Large intestine (tissue), 3 donors: ENCODE data around the gene PTCRA. TPM values are rescaled to one million over a fixed set of nuclear protein-coding genes. Genes with fewer than 3 reads are reported as not detected.

ENCODE experiments used
- DNase-seq, 2 donors: peaks; one replicate each; pipeline versions ENCODE4 v3.0.0 to v3.0.0-alpha.2; 2013
- H3K27ac ChIP-seq: one replicate; pipeline ENCODE4 v1.5.1; 2013; ENCODE audit warnings: low read length
- H3K27me3 ChIP-seq: 2 replicates; pipeline ENCODE4 v1.6.1; 2013; ENCODE audit warnings: low read length; ENCODE audit not compliant: control insufficient read depth, insufficient read depth
- H3K36me3 ChIP-seq: 2 replicates; pipeline ENCODE4 v1.6.1; 2013; ENCODE audit warnings: low read length; ENCODE audit not compliant: control insufficient read depth, insufficient read depth
- H3K4me1 ChIP-seq: one replicate; pipeline ENCODE4 v1.6.1; 2013; ENCODE audit warnings: low read length; ENCODE audit not compliant: control insufficient read depth, insufficient read depth
- H3K4me3 ChIP-seq: one replicate; pipeline ENCODE4 v1.5.1; 2013; ENCODE audit warnings: low read length
- H3K9me3 ChIP-seq: one replicate; pipeline ENCODE4 v1.6.1; 2013; ENCODE audit warnings: mild to moderate bottlenecking, low read depth, low read length, moderate library complexity; ENCODE audit not compliant: control insufficient read depth
- WGBS: methylation state at CpG from one replicate; pipeline ENCODE4 v1.1.5; 2013; ENCODE audit warnings: low lambda C conversion rate; ENCODE audit not compliant: insufficient coverage; 5-methylcytosine and 5-hydroxymethylcytosine counted together
- polyA plus RNA-seq: library from polyadenylated mRNA; unstranded; fragments of 120-200 nt; gene quantifications from one replicate; pipeline ENCODE4 v1.2.1, GENCODE V29; 2013

The PTCRA gene
- polyA plus RNA-seq, 1 donor: 0.15 TPM

GRCh38 chr6:42962502-42963178 lies 46.8 kb downstream of the PTCRA start:
- Histone ChIP-seq H3K9me3 (peaks cover 6% of the 10 kb centered on the region), H3K27me3 (peaks cover 8% of the 10 kb centered on the region), H3K4me1 (peaks cover 11% of the 10 kb centered on the region), H3K27ac (no peak overlapping the region), H3K4me3 (no peak overlapping the region), H3K36me3 (peaks cover 52% of the 10 kb centered on the region)
- WGBS: no CpG with 5 or more reads among the region's 13 CpGs
- DNase-seq: no peak

DNA sequence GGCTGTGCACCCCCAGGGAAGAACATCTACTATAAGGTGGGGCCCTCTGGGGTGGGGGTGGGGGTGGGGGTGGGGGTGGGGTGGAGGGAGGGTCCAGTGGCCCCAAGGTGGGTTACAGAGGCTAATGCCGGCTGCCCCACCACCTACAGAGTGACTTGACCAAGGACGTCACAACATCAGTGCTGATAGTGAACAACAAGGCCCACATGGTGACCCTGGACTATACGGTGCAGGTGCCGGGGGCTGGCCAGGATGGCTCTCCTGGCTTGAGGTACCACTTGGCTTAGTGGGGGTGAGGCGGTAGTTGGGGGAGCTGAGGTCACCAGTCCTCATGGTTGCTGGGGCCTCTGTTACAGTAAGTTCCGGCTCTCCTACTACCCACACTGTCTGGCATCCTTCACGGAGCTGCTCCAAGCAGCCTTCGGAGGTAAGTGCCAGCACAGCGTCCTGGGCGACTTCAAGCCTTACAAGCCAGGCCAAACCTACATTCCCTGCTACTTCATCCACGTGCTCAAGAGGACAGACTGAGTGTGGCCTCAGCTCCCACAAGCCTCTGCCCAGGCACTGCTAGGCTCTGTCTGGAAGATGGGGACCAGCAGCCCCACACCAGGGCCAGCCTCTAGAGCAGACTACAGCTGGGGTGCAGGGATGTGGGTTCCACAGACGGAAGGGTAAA lies 47.5 kb downstream of the PTCRA start:
- H3K4me3 ChIP-seq: no peak overlapping the region
- peaks cover 6% of the 10 kb centered on the region for H3K9me3 ChIP-seq
- H3K4me1 ChIP-seq: peaks cover 11% of the 10 kb centered on the region
- no peak overlapping the region for H3K27ac ChIP-seq
- peaks cover 8% of the 10 kb centered on the region for H3K27me3 ChIP-seq
- WGBS: no CpG with 5 or more reads among the region's 12 CpGs
- no peak for DNase-seq
- peaks cover 57% of the 10 kb centered on the region for H3K36me3 ChIP-seq

DNA sequence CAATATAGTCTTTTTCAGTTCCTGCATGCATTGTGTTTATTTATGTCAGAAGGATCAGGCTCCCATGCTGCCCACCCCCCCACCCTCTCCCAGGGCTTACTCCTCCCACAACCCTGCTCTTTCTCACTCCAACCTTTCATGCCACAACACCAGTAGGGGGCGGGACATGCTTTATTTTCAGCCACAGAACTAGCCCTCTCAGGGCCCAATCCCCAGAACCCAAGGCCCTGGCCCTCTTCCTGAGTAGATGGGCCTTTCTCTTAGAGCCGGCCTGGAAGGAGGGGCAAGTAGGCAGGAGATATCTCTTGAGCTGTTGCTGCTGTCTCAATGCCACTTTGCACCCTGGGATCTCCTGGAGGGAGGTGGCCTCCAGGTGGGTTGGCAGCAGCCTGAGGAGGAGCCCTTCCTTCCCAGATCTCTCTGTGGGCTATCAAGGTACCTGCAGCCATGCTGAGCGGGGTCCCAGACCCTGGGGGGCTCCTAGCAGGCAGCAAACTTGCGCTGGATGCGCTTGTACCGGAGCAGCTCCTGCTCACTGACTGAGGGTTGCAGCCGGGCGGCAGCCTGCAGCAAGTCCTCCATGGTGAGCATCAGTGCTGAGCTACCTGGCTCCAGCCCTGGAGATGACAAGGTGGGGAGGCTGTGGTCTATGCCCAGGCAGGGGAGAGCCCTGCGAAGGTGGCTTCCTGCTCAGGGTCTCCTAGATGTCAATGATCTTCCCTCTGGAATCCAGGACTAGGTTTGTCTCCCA lies 48.2 kb downstream of the PTCRA start:
- 100% methylated on average over 1 of the region's 9 CpGs for WGBS
- peaks cover 11% of the 10 kb centered on the region for H3K4me1 ChIP-seq
- peak in 1 of 2 donors; percentile 38 for DNase-seq

GRCh38 chr6:42966571-42966970 lies 50.7 kb downstream of the PTCRA start:
- WGBS: no CpG with 5 or more reads among the region's 7 CpGs
- DNase-seq: no peak
- Histone ChIP-seq H3K4me3 (no peak overlapping the region), H3K27me3 (no peaks in the 10 kb centered on the region), H3K27ac (no peak overlapping the region), H3K36me3 (peaks cover 78% of the 10 kb centered on the region), H3K9me3 (no peaks in the 10 kb centered on the region), H3K4me1 (no peaks in the 10 kb centered on the region)

More for the DNA sequence above, 48.2 kb downstream of the PTCRA start:
- no peak overlapping the region for H3K27ac ChIP-seq
- H3K9me3 ChIP-seq: peaks cover 6% of the 10 kb centered on the region
- H3K36me3 ChIP-seq: peaks cover 64% of the 10 kb centered on the region
- peaks cover 8% of the 10 kb centered on the region for H3K27me3 ChIP-seq
- no peak overlapping the region for H3K4me3 ChIP-seq

- H3K27ac ChIP-seq: no peak overlapping the region
- H3K27me3 ChIP-seq: no peaks in the 10 kb centered on the region
- H3K4me3 ChIP-seq: no peak overlapping the region
- H3K36me3 ChIP-seq: peaks cover 79% of the 10 kb centered on the region
- no peaks in the 10 kb centered on the region for H3K4me1 ChIP-seq
- DNase-seq: no peak
- no CpG with 5 or more reads among the region's 11 CpGs for WGBS
- H3K9me3 ChIP-seq: no peaks in the 10 kb centered on the region
Observed at GRCh38 chr6:42967228-42967627, 51.4 kb downstream of the PTCRA start.

- Histone ChIP-seq H3K4me1 (no peaks in the 10 kb centered on the region), H3K27ac (no peak overlapping the region), H3K36me3 (peaks cover 71% of the 10 kb centered on the region), H3K27me3 (no peaks in the 10 kb centered on the region), H3K4me3 (no peak overlapping the region), H3K9me3 (no peaks in the 10 kb centered on the region)
- DNase-seq: no peak
- no CpG with 5 or more reads among the region's 12 CpGs for WGBS
Observed at GRCh38 chr6:42968126-42968701, 52.4 kb downstream of the PTCRA start.

DNA sequence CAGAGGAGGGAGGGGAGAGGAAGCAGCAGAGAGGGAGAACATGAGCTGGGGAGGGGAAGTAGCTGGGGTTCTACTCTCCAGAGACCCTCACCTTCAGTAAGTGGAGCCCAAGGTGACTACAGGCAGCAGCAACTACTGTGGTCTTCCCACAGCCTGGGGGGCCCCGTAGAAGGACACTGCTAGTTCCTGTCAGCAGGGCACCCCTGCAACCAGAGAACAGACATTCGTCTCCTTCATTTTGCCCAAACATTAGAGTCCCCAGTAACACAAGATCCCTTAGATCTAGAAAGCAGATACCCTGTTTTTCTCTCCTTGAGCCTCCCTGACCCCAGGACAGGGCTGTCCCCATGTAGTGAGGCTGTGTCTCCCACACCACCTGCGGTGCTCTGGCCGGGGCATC lies 52.9 kb downstream of the PTCRA start:
- WGBS: no CpG with 5 or more reads among the region's 4 CpGs
- no peak for DNase-seq
- no peaks in the 10 kb centered on the region for H3K4me1 ChIP-seq
- no peaks in the 10 kb centered on the region for H3K27me3 ChIP-seq
- no peak overlapping the region for H3K4me3 ChIP-seq
- H3K36me3 ChIP-seq: peaks cover 69% of the 10 kb centered on the region
- H3K27ac ChIP-seq: no peak overlapping the region
- H3K9me3 ChIP-seq: no peaks in the 10 kb centered on the region

- Histone ChIP-seq H3K4me1 (no peaks in the 10 kb centered on the region), H3K27me3 (no peaks in the 10 kb centered on the region), H3K4me3 (no peak overlapping the region), H3K36me3 (peaks cover 65% of the 10 kb centered on the region), H3K27ac (no peak overlapping the region), H3K9me3 (no peaks in the 10 kb centered on the region)
- DNase-seq: no peak
- WGBS: no CpG with 5 or more reads among the region's 2 CpGs
Observed at GRCh38 chr6:42969431-42969830, 53.6 kb downstream of the PTCRA start.

- WGBS: no CpG with 5 or more reads among the region's 4 CpGs
- Histone ChIP-seq H3K4me3 (no peak overlapping the region), H3K9me3 (no peaks in the 10 kb centered on the region), H3K36me3 (peaks cover 63% of the 10 kb centered on the region), H3K27ac (no peak overlapping the region), H3K4me1 (no peaks in the 10 kb centered on the region), H3K27me3 (no peaks in the 10 kb centered on the region)
- DNase-seq: no peak
Observed at GRCh38 chr6:42969934-42970333, 54.1 kb downstream of the PTCRA start.

GRCh38 chr6:42970871-42971612 lies 55.2 kb downstream of the PTCRA start:
- Histone ChIP-seq H3K36me3 (peaks cover 54% of the 10 kb centered on the region), H3K27me3 (no peaks in the 10 kb centered on the region), H3K27ac (no peak overlapping the region), H3K9me3 (no peaks in the 10 kb centered on the region), H3K4me1 (no peaks in the 10 kb centered on the region), H3K4me3 (no peak overlapping the region)
- no CpG with 5 or more reads among the region's 4 CpGs for WGBS
- DNase-seq: no peak
